ENCODE results near the gene CYP2B6. TPM values are rescaled to one million over a fixed set of nuclear protein-coding genes. Genes with fewer than 3 reads are reported as not detected.

Gene CYP2B6
- total and polyA plus RNA-seq, 2 donors (not counting 1 experiment from before 2014, with no cell fraction given), result not detected

DNA sequence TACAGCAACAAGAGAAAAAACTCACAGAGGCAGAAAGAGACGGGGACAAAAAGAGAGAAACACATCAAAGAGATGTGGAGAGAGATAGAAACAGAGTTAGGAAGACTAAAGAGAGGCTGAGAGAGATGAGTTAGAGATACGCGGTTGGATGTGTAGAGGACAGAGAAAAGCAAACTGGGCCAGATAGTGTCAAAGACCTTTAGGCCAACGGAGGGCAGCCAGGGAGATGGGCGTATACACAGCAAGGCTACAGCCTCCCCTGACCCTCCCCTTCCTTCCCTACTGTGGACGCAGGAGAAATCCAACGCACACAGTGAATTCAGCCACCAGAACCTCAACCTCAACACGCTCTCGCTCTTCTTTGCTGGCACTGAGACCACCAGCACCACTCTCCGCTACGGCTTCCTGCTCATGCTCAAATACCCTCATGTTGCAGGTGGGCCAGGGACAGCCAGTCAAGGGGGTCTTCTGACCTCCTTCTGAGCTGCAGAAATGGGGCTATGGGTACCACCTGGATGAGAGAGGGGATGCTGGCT is 18.7 kb downstream of the CYP2B6 start:
- Histone ChIP-seq H3K4me3 (ENCODE audit: control extremely low read depth in 1 of 5, extremely low read depth in 1 of 5, insufficient read depth in 1 of 5, low read depth in 2 of 5, low read length in 4 of 5) (no peak overlapping the region), H3K79me2 (ENCODE audit: control insufficient read depth, insufficient read depth, low read length) (no peaks in the 10 kb centered on the region), H3K36me3 (replicated peaks in 1 of 2; ENCODE audit: control extremely low read depth in 1 of 2, control insufficient read depth in 1 of 2, extremely low read depth in 1 of 2, insufficient read depth in 2 of 2, low read length in 1 of 2) (no peaks in the 10 kb centered on the region), H3K9ac (ENCODE audit: low read length) (no peak overlapping the region), H4K20me1 (ENCODE audit: control insufficient read depth, insufficient read depth, low read length, poor library complexity, severe bottlenecking) (no peaks in the 10 kb centered on the region), H2AFZ (ENCODE audit: insufficient read depth, low read depth, low read length, poor library complexity, severe bottlenecking) (no peak overlapping the region), H3K27ac (ENCODE audit: low read length in 2 of 2) (no peak overlapping the region), H3K4me1 (ENCODE audit: control insufficient read depth in 2 of 2, insufficient read depth in 2 of 2, low read length in 2 of 2) (no peaks in the 10 kb centered on the region), H3K4me2 (replicated peaks; ENCODE audit: low read depth, low read length, poor library complexity, severe bottlenecking) (no peak overlapping the region), H3K9me3 (ENCODE audit: control extremely low read depth in 1 of 3, control insufficient read depth in 2 of 3, insufficient read depth in 1 of 3, low read length in 2 of 3) (no peaks in the 10 kb centered on the region), H3K27me3 (replicated peaks in 1 of 4; ENCODE audit: control extremely low read depth in 1 of 4, control insufficient read depth in 3 of 4, insufficient read depth in 4 of 4, low read length in 3 of 4) (peaks cover 0 to 14% (median 6%) of the 10 kb centered on the region in 4 experiments)
- WGBS (ENCODE audit: insufficient coverage), result 84% methylated on average over 11 of the region's 11 CpGs
- peaks cover 47% of the 10 kb centered on the region for H3K27me3 Mint-ChIP-seq
- ChIA-PET CTCF (no interaction called here), POLR2A (no interaction called here)
- intact Hi-C loops (cut with micrococcal nuclease), result no loop called here
- ATAC-seq (ENCODE audit: low read depth) (no peak), DNase-seq (no peak)
- no peak for TF ChIP-seq CTCF (IDR thresholded peaks at IDR 0.05)
- no peaks in the 10 kb centered on the region for H3K4me1 Mint-ChIP-seq
- H3K9me3 Mint-ChIP-seq (ENCODE audit: insufficient read depth), result no peaks in the 10 kb centered on the region
- no peak overlapping the region for H3K27ac Mint-ChIP-seq
- H3K4me3 Mint-ChIP-seq, result no peak overlapping the region

DNA sequence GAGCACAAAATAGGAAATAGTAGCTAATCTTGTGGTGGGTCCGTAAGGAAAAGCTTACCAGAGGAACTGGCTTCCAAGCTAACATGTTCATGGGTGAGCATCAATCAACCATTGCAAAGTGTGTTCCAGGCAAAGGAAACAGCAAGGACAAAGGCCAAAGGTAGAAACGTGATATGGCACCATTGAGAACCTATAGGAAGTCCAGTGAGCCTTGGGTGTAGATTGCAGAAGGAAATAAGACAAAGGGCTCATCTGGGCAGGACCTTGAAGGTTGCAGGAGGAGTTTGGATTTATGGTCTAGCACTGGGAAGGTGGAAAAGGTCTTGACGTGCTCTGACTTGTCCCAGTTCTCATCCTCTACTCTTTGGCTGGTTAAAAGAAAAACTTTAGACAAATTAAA is 22.3 kb downstream of the CYP2B6 start:
- Histone ChIP-seq H3K4me2 (replicated peaks; ENCODE audit: low read depth, low read length, poor library complexity, severe bottlenecking) (no peak overlapping the region), H3K79me2 (ENCODE audit: control insufficient read depth, insufficient read depth, low read length) (no peaks in the 10 kb centered on the region), H3K36me3 (replicated peaks in 1 of 2; ENCODE audit: control extremely low read depth in 1 of 2, control insufficient read depth in 1 of 2, extremely low read depth in 1 of 2, insufficient read depth in 2 of 2, low read length in 1 of 2) (no peaks in the 10 kb centered on the region), H3K9me3 (ENCODE audit: control extremely low read depth in 1 of 3, control insufficient read depth in 2 of 3, insufficient read depth in 1 of 3, low read length in 2 of 3) (no peaks in the 10 kb centered on the region), H4K20me1 (ENCODE audit: control insufficient read depth, insufficient read depth, low read length, poor library complexity, severe bottlenecking) (no peaks in the 10 kb centered on the region), H3K4me1 (ENCODE audit: control insufficient read depth in 2 of 2, insufficient read depth in 2 of 2, low read length in 2 of 2) (no peaks in the 10 kb centered on the region), H3K27ac (ENCODE audit: low read length in 2 of 2) (no peak overlapping the region), H3K27me3 (replicated peaks in 1 of 4; ENCODE audit: control extremely low read depth in 1 of 4, control insufficient read depth in 3 of 4, insufficient read depth in 4 of 4, low read length in 3 of 4) (peaks cover 0 to 14% (median 6%) of the 10 kb centered on the region in 4 experiments), H3K9ac (ENCODE audit: low read length) (no peak overlapping the region), H2AFZ (ENCODE audit: insufficient read depth, low read depth, low read length, poor library complexity, severe bottlenecking) (no peak overlapping the region), H3K4me3 (ENCODE audit: control extremely low read depth in 1 of 5, extremely low read depth in 1 of 5, insufficient read depth in 1 of 5, low read depth in 2 of 5, low read length in 4 of 5) (no peak overlapping the region)
- peaks cover 41% of the 10 kb centered on the region for H3K27me3 Mint-ChIP-seq
- H3K27ac Mint-ChIP-seq, result no peak overlapping the region
- intact Hi-C loops (cut with micrococcal nuclease), result no loop called here
- CTCF ChIA-PET, result no interaction called here
- DNase-seq, result no peak
- ATAC-seq (ENCODE audit: low read depth), result no peak
- H3K4me1 Mint-ChIP-seq, result no peaks in the 10 kb centered on the region
- no peak overlapping the region for H3K4me3 Mint-ChIP-seq
- TF ChIP-seq EZH2 (IDR thresholded peaks at IDR 0.05; ENCODE audit: borderline replicate concordance, insufficient read depth, low read depth, low read length, poor library complexity, severe bottlenecking) (no peak), CTCF (IDR thresholded peaks at IDR 0.05) (no peak)
- POLR2A ChIA-PET, result no interaction called here
- no peaks in the 10 kb centered on the region for H3K9me3 Mint-ChIP-seq (ENCODE audit: insufficient read depth)
- 48% methylated on average over 2 of the region's 3 CpGs for WGBS (ENCODE audit: insufficient coverage)

Measured in B cell (primary cell).